ENCODE results near the gene ANKRD65. TPM values are rescaled to one million over a fixed set of nuclear protein-coding genes. Genes with fewer than 3 reads are reported as not detected.
A peak's percentile ranks its signal among the peaks of the same experiment; 100 is the strongest.
"Not testable (repeated sequence)": the region's sequence is repeated elsewhere in the genome, so short reads cannot be mapped to it uniquely, and the experiment has no call there.

The ANKRD65 gene
- total RNA-seq, 2 experiments from 2014 or later, result not detected

- intact Hi-C loops (cut with micrococcal nuclease); H3K4me3 Mint-ChIP-seq; DNase-seq; H3K36me3 Mint-ChIP-seq (ENCODE audit: low read depth); H3K27me3 Mint-ChIP-seq (ENCODE audit: low read depth); CTCF ChIA-PET; H3K27ac Mint-ChIP-seq; H3K9me3 Mint-ChIP-seq: not testable (repeated sequence)
- H3K4me1 Mint-ChIP-seq (ENCODE audit: low read depth), result peaks cover 11% of the 10 kb centered on the region
These were observed 3.7 kb downstream of the ANKRD65 start for GRCh38 chr1:1417396-1417795.

GRCh38 chr1:1415751-1416150 lies 5.3 kb downstream of the ANKRD65 start:
- Mint-ChIP-seq H3K9me3 (no peaks in the 10 kb centered on the region), H3K4me3 (no peak overlapping the region), H3K4me1 (ENCODE audit: low read depth) (peaks cover 14% of the 10 kb centered on the region), H3K36me3 (ENCODE audit: low read depth) (no peaks in the 10 kb centered on the region), H3K27ac (no peak overlapping the region), H3K27me3 (ENCODE audit: low read depth) (no peaks in the 10 kb centered on the region)
- intact Hi-C loops (cut with micrococcal nuclease), result no loop called here
- no peak for DNase-seq
- CTCF ChIA-PET, result no interaction called here

- H3K27me3 Mint-ChIP-seq (ENCODE audit: low read depth); intact Hi-C loops (cut with micrococcal nuclease); H3K36me3 Mint-ChIP-seq (ENCODE audit: low read depth); CTCF ChIA-PET; H3K4me3 Mint-ChIP-seq; H3K9me3 Mint-ChIP-seq; DNase-seq: not testable (repeated sequence)
- Mint-ChIP-seq H3K27ac (peak overlapping the region; percentile 14), H3K4me1 (ENCODE audit: low read depth) (peaks cover 23% of the 10 kb centered on the region)
These were observed 8.7 kb downstream of the ANKRD65 start for GRCh38 chr1:1412311-1412902.

GRCh38 chr1:1411626-1412025 lies 9.4 kb downstream of the ANKRD65 start:
- Mint-ChIP-seq H3K36me3 (ENCODE audit: low read depth) (peaks cover 8% of the 10 kb centered on the region), H3K9me3 (no peaks in the 10 kb centered on the region), H3K27me3 (ENCODE audit: low read depth) (no peaks in the 10 kb centered on the region), H3K27ac (no peak overlapping the region), H3K4me3 (no peak overlapping the region), H3K4me1 (ENCODE audit: low read depth) (peaks cover 25% of the 10 kb centered on the region)
- intact Hi-C loops (cut with micrococcal nuclease), result no loop called here
- CTCF ChIA-PET, result no interaction called here
- DNase-seq, result no peak

GRCh38 chr1:1410238-1410637 lies 10.8 kb downstream of the ANKRD65 start:
- H3K9me3 Mint-ChIP-seq; H3K27me3 Mint-ChIP-seq (ENCODE audit: low read depth); H3K27ac Mint-ChIP-seq; DNase-seq; intact Hi-C loops (cut with micrococcal nuclease); H3K4me3 Mint-ChIP-seq: not testable (repeated sequence)
- Mint-ChIP-seq H3K4me1 (ENCODE audit: low read depth) (peaks cover 38% of the 10 kb centered on the region), H3K36me3 (ENCODE audit: low read depth) (peaks cover 19% of the 10 kb centered on the region)
- CTCF ChIA-PET, result interaction anchor here (1.4 kb wide), 1 partner anchor 11 kb away, joined by 4 read pairs; the partner anchor contains the start of gene CCNL2

- Mint-ChIP-seq H3K36me3 (ENCODE audit: low read depth) (peaks cover 32% of the 10 kb centered on the region), H3K4me3 (peak overlapping the region; percentile 91), H3K4me1 (ENCODE audit: low read depth) (peaks cover 54% of the 10 kb centered on the region), H3K27ac (peak overlapping the region; percentile 65), H3K9me3 (no peaks in the 10 kb centered on the region), H3K27me3 (ENCODE audit: low read depth) (no peaks in the 10 kb centered on the region)
- CTCF ChIA-PET, result interaction anchor here (0.8 to 0.9 kb wide), 2 partner anchors 11 to 34 kb away, joined by 3 read pairs; no protein-coding TSS in a partner anchor
- peak; percentile 20 for DNase-seq
- intact Hi-C loops (cut with micrococcal nuclease), result loop anchor here (1.0 kb wide), 3 partner anchors 8 to 98 kb away; partner anchors contain the start of genes AURKAIP1 and CCNL2
These were observed 13.3 kb downstream of the ANKRD65 start for GRCh38 chr1:1407636-1408318.

GRCh38 chr1:1406821-1407635 lies 14.0 kb downstream of the ANKRD65 start, which contains the start of gene MRPL20:
Gene MRPL20, minus strand, starts transcription at chr1:1407293. Its CDS starts 76 bp downstream, at chr1:1407217.
- CTCF ChIA-PET, result interaction anchor here (0.8 kb wide), 1 partner anchor 35 kb away, joined by 3 read pairs; no protein-coding TSS in a partner anchor

GRCh38 chr1:1406101-1406820 lies 14.8 kb downstream of the ANKRD65 start:
- Mint-ChIP-seq H3K9me3 (no peaks in the 10 kb centered on the region), H3K4me1 (ENCODE audit: low read depth) (peaks cover 66% of the 10 kb centered on the region), H3K27me3 (ENCODE audit: low read depth) (no peaks in the 10 kb centered on the region), H3K4me3 (peak overlapping the region; percentile 91), H3K36me3 (ENCODE audit: low read depth) (peaks cover 42% of the 10 kb centered on the region), H3K27ac (peak overlapping the region; percentile 85)
- CTCF ChIA-PET, result interaction anchor here (0.6 kb wide), 1 partner anchor 370 kb away, joined by 3 read pairs; no protein-coding TSS in a partner anchor
- intact Hi-C loops (cut with micrococcal nuclease), result no loop called here
- DNase-seq, result no peak

More at GRCh38 chr1:1406821-1407635, 14.0 kb downstream of the ANKRD65 start, which contains the start of gene MRPL20:
- H3K36me3 Mint-ChIP-seq (ENCODE audit: low read depth), result peaks cover 34% of the 10 kb centered on the region
- no peaks in the 10 kb centered on the region for H3K27me3 Mint-ChIP-seq (ENCODE audit: low read depth)
- peak; percentile 97 for DNase-seq
- peak within 1 kb of the TSS; percentile 90 for H3K27ac Mint-ChIP-seq
- H3K9me3 Mint-ChIP-seq, result no peaks in the 10 kb centered on the region
- H3K4me3 Mint-ChIP-seq, result peak within 1 kb of the TSS; percentile 91
- intact Hi-C loops (cut with micrococcal nuclease), result loop anchor here (1.0 kb wide), 3 partner anchors 8 to 98 kb away; partner anchors contain the start of genes AURKAIP1 and CCNL2
- peaks cover 60% of the 10 kb centered on the region for H3K4me1 Mint-ChIP-seq (ENCODE audit: low read depth)

GRCh38 chr1:1403653-1404052 lies 17.4 kb downstream of the ANKRD65 start:
- H3K9me3 Mint-ChIP-seq, result no peaks in the 10 kb centered on the region
- peak overlapping the region; percentile 52 for H3K27ac Mint-ChIP-seq
- H3K36me3 Mint-ChIP-seq (ENCODE audit: low read depth), result peaks cover 55% of the 10 kb centered on the region
- H3K27me3 Mint-ChIP-seq (ENCODE audit: low read depth), result no peaks in the 10 kb centered on the region
- no peak for DNase-seq
- H3K4me1 Mint-ChIP-seq (ENCODE audit: low read depth), result peaks cover 62% of the 10 kb centered on the region
- CTCF ChIA-PET, result interaction anchor here (0.6 to 2.1 kb wide), 2 partner anchors 37 to 256 kb away, joined by 6 to 12 read pairs; no protein-coding TSS in a partner anchor
- no peak overlapping the region for H3K4me3 Mint-ChIP-seq
- intact Hi-C loops (cut with micrococcal nuclease), result no loop called here

GRCh38 chr1:1402901-1403392 lies 18.1 kb downstream of the ANKRD65 start:
- H3K4me1 Mint-ChIP-seq (ENCODE audit: low read depth), result peaks cover 63% of the 10 kb centered on the region
- peaks cover 59% of the 10 kb centered on the region for H3K36me3 Mint-ChIP-seq (ENCODE audit: low read depth)
- intact Hi-C loops (cut with micrococcal nuclease), result not testable (repeated sequence)

More at GRCh38 chr1:1402901-1403392, 18.1 kb downstream of the ANKRD65 start:
- not testable (repeated sequence) for H3K27me3 Mint-ChIP-seq (ENCODE audit: low read depth); DNase-seq; H3K4me3 Mint-ChIP-seq; H3K9me3 Mint-ChIP-seq
- CTCF ChIA-PET, result interaction anchor here (0.5 to 2.1 kb wide), 5 partner anchors 13 to 255 kb away, joined by 3 to 12 read pairs (median 4); no protein-coding TSS in a partner anchor
- H3K27ac Mint-ChIP-seq, result peak overlapping the region; percentile 52
